Activated T-cell treated with anti-CD3 and anti-CD28 coated beads for 24 hours (primary cell): ENCODE data around the gene KCNH4.
"Not testable (repeated sequence)": the region's sequence is repeated elsewhere in the genome, so short reads cannot be mapped to it uniquely, and the experiment has no call there.

Experiments
- DNase-seq: peaks from one replicate; pipeline ENCODE4 v3.0.0-alpha.2; 2020; ENCODE audit warnings: low read depth

KCNH4 gene

DNA sequence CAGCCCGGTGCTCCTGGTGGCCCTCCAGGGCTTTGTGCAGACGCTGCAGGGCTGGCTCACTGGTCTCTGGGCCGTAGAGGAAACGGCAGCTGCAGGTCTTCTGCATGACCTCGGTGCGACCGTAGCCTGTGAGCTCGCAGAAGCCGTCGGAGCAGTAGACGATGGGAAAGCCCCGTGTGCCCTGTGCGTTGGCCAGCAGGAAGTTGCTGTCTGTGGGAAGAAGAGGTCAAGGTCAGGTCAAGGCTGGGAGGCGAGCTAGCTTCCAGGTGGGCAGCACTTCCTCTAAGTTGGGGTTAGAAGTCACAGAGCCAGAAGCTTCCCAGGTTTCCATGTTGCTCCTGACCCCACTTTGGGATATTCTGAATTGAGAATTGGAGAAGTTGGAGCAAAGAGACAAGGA is 2.1 kb downstream of the KCNH4 start:
- no peak for DNase-seq

DNA sequence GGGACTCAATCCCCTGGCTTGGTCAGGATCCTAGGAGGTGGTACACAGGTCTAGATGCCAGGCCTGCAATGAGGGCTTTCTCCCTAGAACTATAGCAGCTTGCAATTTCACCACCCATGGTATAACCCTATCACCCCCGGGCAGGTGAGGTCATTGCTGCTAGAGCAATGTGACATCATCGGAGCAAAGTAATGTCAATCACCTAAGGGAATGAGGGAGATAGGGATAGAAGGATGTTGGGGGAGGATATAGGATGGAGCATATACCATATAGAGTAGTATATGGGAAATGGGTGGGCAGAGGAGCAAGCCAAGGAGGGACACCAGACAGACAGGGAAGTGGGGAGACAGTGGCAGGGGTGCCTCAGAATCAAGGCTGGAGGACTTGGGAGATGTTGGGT is 3.3 kb downstream of the KCNH4 start:
- no peak for DNase-seq

DNA sequence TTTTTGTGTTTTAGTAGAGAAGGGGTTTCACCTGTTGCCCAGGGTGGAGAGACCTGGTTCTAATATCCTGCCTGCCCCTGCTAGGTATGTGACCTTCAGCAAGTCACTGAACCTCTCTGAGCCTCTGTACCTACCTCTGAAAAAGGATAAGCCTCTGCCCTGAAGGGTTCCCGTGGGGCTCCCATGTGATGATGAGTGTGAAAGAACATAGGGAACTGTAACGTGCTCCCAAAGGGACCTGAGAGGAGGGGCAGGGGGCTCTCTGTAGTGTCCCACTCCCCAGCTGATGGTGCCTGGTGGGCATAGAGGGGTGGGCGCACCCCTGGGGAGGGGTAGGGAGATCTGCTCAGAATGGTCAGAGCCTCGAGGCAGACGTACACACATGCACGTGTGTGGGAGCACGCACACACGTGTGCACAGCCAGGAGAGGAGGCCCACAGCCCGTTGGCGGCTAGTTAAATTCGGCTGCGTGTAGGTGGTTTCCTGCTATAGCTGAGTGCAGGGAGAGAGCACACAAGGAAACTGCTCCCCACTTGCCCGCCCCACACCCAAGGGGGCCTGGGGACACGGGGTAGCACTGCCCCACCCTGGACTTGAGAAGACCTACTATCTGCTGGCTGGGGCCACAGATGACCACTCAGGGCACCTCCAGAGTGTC is 6.7 kb downstream of the KCNH4 start:
- DNase-seq, result no peak

DNA sequence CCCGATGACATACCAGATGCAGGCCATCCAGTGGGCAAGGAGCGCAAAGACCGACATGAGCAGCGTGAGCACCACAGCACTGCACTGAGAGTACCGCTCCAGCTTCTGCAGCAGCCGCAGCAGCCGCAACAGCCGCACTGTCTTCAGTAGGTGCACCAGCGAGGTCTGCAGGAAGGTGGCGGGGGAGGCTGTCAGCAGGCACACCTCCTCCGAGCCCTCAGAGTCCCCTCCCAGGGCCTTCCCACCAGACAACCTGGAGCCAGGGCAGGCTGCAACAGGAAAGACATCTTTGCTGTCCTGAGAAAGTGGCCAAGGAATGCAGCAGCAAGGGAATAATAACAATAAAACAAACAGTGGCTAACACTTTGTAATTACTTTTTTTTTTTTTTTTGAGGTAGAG is 9.1 kb downstream of the KCNH4 start:
- DNase-seq, result no peak

DNA sequence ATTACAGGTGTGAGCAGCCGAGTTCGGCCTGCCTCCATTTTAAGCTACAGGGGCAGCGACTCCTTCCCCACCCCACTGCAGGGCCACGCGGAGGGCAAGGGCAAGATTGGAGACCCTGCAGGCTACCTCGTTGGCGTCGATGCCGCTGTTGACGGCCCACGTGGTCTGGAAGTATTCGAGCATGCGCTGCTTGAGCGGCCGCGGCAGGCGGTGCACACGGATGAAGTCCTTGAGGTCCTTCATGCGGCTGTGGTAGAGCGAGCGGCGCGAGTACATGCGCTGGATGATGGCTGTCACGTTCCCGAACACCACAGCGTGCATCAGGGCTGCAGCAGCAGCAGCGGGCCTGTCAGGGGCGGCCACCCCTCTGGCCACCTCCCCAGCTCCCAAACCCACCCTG is 11.6 kb downstream of the KCNH4 start:
- no peak for DNase-seq

DNA sequence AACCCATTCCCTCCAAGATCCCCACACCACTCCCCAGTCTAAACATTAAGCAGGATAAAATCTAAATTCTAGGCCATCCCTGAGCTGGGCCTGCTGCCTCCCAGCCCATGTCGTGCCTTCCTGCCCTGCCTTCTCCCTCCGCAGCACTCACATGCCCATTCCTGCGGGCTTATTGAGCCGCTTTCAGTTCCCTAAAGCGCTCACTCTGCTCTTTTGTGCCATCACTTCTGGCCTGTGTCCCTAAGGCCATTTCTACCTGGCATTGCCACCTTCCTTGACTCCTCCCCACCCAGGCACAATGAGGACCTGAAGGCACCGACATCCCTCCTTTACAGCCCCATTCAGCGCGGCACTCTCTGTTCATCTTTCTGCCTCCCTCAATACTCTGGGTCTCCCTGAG is 13.1 kb downstream of the KCNH4 start:
- DNase-seq, result no peak

DNA sequence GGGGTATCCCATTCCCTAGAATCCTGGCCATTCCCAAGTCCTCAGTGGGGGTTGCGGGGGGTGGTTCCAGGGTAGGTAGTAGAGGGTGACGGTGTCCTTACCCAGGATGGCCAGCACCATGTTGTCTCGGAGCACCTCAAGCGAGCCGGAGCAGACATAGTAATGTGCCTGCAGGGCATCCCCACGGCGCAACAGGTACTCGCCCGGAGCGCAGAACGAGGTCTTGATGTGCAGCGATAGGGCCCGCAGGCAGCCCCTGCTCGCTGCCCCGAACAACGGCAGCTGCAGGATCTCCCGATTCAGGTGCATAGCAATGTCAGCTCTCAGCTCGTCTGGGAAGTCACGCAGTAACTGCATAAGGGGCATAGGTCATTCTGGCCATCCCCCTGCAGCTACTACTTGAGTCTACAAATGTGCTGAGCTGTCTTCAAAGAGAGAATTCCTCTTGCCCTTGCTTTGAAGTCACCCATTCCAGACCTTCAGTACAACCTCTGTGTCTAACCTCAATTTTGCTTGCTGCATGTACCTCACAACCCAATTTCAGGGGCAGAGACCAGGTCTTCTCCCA is 14.7 kb downstream of the KCNH4 start:
- DNase-seq, result no peak

DNA sequence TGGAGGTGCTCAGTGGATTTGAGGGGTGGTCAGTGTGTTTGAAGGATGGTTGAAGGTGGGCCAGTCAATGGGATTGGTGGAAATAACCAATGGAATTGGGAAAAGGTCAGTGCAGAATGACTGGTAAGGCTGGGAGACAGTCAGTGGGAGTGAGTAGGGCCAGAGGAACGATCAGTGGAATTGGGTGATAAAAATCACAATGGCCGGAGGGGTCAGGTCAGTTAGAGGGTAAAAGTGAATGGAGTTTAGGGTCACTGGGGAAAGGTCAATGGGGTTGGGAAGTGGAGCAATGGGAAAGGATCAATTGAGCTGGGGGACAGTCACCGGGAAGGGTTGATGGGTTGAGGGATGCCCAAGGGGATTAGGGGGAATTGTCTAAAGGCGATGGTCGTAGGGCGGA is 15.2 kb downstream of the KCNH4 start:
- no peak for DNase-seq

DNA sequence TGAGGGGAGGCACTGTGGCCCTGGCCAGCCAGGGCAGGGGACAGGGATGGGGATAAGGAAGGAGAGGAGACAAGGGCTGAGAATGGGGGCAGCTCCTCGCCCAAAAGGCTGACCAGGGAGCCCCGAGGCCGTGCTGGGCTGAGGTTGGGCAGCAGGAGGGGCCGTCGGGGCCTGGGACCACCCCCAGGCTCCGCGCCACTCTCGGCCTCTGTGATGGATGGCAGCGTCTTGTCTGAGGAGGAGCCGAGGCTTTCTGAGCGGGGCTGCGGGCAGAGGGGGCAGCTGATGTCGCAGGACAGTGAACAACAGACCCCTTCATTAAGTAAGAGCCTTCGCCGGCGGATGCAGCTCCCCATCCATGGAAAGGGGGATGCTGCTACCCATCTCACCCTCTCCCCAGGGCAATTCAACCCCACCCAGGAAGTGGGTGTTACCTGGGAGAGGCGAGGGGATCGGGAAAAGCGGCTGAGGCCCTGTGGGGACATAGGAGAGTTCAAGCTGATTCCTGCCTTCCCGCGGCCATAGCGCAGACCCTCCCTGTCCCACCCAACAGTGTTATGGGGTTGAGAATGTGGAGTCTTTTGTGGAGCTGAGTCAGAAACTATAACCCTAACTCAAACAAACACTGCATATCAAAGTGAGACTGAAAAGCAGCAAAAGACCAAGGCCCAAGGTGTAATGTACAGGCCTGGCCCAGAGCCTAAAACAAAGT is 17.1 kb downstream of the KCNH4 start:
- no peak for DNase-seq

DNA sequence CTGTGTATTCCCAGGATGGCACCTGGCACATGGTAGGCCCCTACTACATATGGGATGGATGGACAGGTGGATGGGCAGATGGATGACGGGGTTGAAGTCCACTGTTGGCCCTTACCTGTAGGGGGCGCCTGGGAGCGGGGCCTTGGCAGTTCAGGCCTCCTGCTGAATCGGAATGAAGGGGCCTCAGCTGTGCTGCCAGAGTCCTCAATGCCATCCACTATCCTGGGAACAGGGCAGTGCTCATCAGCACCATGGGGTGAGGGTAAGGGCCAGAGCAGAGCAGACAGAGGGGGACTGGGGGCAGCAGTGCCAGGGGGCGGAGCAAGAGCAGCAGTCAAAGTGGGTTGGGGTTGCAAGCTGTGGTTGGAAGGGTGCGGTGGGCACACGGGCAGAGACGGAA is 17.8 kb downstream of the KCNH4 start:
- no peak for DNase-seq

DNA sequence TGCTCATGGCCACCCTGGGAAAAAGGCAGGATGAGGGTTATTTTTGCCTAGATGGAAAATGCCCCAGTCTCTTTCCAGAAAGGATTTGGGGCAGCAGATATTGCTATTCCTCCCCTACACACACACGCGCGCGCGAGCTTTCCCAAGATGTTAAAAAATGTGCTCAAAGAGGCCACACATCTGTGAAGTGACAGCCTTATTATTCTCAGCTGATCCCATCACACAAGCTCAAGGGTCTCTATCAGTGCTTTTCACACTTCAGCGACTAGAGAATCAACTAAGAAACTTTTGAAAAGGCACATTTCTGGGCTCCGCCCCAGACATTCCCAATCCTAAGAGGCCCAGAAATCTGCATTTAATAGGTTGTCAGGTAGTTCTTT is 20.4 kb downstream of the KCNH4 start:
- DNase-seq, result no peak

DNA sequence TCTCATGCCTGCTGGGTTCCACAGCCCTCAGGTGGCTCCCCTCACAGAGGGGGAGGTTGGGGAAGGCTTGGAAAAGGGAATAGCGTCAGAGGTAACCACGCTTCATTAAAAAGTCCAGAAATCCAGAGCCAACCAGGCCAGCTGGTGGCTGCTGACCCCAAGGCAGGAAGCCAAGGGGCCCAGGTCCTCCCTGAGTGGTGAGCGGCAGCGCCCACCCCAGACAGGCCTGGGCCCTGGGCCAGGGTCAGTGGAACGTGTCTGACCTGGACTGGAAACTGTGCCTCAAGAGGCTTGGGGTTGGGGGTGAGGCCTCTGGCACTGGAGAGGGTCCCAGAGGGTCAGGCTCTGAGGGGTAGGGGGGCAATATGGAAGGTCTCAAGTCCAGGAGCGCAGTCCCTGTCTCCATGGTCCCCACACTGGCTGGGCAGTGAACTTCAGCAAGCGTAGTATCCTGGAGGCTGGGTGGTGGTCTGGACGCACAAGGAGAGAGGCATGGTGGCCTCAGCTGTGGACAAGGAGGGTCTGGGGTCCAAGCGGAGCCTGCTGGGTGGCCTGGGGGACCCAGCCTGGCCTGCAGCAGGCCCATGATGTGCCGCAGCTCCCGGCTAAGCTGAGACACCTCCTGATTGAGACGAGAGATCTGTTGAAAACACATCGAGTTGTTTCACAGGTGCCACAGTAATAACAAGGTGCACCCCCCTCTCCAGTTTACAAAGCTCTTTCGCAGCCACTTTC is 21.0 kb downstream of the KCNH4 start:
- no peak for DNase-seq

DNA sequence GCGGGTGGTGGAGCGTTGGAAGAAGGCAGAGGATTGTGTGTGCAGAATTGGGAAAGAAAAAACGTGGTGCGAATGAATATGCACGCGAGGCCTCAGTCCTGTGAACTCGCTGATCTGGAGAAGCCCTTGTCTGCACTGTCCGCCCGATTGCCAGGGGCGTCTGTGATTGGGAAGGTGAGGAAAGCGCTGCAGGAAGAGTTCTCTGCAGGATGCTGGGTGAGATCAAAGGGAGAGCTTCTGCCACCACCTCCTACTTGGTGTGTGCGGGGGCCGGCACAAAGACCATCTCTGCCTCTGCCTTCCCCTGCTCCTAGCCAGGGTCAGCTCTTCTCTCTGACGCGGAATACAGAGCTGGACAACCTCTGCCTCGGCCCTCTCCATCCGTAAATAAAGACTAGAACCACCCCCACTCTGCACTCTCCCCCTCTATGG is 25.3 kb downstream of the KCNH4 start:
- no peak for DNase-seq

DNA sequence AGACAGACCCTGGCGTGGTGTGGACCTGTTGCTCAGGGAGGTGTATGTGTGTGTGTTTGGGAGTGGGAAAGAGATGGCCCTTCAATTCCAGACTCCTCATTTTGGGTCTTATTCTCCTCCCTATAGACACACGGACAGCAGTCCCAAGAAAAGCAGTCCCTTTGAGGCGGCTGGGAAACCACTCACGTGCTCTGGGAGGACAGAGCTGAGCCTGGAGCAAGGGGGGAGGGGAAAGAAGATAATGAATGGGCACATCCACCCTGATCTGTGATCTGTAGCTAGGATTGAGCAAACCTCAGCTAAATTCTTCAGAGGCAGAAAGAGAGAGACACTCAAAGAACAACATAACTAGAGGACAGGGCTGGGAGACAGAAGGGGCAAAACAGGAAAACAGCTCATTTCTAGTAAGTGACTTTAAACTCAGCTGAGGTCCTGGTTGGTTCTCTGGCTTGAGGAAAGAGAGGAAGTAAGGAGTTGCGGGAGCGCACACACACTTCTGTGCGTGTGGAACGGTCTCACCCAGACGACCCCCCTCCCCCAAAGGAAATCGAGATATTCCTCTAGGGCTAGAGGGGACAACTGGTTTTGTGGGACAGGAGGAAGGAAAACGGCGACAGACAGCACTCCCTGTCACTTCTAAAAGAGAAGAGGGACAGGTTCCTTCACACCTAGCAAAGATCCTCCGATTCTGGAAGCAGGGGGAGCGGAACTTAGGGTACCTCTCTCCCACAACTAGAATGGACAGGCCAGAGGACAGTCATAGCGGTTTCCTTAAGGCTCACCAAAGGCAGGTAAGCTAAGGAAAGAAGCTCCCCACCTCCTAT is 26.8 kb downstream of the KCNH4 start:
- DNase-seq, result no peak

DNA sequence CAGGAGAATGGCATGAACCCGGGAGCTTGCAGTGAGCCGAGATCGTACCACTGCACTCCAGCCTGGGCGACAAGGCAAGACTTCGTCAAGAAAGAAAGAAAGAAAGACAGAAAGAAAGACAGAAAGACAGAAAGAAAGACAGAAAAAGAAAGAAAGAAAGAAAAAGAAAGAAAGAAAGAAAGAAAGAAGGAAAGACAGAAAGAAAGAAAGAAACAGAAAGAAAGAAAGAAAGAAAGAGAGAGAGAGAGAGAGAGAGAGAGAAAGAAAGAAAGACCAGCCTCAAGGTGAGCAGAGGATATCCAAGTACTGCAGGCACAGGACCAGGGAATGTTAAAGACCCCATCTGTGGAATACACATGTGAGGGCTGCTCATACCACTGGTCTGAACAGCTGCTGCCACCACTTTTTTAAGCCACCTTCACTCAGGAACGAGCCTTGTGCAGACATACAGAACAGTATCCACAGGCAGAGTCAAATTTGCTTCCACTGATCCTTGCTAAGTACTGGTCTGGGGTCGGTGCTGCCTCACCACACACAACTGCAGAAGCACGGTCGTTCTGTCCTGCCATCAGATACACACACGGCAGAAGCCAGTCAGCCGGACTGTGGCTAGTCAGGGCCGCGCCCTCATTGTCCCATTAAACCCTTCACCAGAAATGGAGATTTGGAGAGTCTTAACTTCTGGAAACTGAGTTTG is 33.9 kb downstream of the KCNH4 start:
- DNase-seq, result no peak

DNA sequence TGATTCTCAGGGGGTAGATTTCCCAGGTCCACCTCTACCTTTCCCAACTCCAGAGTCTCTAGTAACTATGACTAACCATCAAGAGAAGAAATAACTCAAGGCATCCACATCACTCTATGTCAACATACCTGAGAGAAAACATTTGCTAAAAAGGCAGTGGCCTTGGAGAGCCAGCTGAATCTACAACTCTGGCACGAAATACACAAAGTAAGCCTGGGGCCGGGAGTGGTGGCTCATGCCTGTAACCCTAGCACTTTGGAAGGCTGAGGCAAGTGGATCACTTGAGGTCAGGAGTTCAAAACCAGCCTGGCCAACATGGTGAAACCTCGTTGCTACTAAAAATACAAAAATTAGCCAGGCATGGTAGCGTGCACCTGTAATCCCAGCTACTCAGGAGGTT is 37.8 kb downstream of the KCNH4 start:
- not testable (repeated sequence) for DNase-seq

DNA sequence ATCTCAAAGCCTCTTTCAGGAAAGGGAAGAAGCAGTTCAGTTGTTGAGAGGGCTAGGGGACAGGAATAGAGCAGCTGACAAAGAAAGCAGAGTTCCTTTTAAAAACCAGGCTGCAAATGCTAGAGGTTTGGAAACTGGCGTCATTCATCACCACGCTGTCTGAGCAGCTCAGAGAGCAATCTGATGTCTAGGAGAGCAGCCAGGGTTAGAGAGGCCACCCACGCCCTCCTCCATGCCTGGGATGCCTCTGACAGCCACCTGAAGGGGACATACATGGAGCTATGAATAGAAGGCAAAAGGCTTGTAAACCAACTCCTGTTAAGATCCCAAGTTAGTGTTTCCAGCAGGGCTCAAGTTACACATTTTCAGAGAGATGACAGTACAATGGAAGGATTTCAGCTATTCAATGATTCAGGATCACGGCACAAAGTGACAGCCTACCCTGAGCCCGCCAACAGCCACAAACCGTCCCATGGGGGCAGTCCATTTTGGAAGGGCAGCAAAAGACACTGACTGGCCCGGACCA is 38.5 kb downstream of the KCNH4 start:
- DNase-seq, result no peak

DNA sequence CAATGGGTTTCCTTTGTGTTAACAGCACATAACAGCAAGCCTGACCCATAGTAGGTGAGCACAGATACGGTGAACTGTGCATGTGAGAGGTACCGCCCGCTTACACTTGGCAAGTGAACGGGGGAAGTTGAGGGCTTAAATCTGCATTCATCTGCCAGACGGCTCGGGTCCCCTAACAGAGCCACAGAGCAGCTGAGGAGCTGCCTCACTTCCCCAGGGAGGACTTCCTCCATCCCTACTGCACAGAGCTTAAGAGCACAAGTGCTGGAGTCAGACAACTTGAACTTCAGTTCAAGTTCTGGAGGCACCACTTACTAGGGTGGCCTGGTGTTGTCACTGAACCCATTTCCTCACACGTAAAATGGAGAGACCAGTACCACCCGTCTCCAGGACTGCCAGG is 39.6 kb downstream of the KCNH4 start:
- no peak for DNase-seq

DNA sequence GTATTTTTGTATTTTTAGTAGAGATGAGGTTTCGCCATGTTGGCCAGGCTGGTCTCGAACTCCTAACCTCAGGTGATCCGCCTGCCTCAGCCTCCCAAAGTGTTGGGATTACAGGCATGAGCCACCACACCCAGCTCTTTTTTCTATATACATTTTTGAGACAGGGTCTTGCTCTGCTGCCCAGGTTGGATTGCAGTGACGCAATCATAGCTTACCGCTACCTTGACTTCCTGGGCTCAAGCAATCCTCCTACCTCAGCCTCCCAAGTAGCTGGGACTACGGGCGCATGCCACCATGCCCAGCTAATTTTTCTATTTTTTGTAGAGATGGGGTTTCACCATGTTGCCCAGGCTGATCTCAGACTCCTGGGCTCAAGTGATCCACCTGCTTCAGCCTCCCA is 40.3 kb downstream of the KCNH4 start:
- not testable (repeated sequence) for DNase-seq

DNA sequence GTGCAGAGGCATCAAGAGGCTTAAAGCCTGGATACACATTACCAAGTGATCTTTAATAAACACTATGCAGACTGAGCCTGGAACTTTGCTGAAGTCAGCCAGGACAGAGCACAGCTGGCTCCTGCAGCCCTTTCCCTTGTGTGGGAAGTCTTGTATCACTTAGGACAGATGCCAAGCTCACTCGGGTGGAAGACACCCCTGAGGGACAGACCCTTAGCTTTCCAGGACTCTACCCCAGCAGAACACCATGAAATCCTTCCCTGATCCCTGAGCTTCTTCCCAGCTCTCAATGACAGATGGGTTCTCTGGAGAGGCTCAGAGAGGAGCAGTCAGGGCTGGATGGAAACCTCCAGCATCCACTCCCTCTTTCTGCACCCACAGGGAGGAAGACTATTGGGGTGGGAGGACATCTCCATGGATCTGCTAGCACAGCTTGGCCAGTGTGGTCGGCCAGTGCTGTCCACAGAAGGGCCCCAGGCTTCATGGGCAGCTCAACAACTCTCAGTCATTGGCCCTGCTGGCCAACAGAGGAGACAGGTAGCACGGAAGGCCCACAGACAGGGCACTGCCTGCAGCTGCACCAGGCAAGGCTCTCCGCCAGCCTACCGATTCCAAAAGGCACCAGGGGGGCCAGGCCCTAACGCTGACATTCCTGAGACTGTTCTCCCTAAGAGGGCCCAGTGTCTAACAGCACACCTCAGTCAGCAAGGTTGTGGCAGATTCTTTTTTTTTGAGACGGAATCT is 42.0 kb downstream of the KCNH4 start:
- no peak for DNase-seq

DNA sequence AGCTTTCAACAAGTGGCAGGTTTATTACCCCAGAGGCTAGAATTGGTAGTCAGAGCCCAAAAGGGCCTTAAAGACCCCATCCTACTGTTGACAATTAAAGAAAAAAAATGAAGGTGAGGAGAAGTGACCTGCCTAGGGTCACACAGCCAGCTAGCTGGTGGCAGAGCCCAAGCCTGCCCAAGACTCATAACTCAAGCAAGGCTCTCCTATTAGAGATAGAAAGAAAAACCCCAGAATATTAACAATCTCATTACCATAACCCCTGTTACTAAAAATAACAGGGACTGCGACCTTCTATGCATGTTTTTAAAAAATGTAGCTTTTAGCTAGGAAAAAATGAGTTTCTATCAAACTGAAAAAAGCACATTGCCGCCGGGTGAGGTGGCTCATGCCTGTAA is 44.3 kb downstream of the KCNH4 start:
- DNase-seq, result no peak
